ENCODE data around the gene PRDM16.

DNA sequence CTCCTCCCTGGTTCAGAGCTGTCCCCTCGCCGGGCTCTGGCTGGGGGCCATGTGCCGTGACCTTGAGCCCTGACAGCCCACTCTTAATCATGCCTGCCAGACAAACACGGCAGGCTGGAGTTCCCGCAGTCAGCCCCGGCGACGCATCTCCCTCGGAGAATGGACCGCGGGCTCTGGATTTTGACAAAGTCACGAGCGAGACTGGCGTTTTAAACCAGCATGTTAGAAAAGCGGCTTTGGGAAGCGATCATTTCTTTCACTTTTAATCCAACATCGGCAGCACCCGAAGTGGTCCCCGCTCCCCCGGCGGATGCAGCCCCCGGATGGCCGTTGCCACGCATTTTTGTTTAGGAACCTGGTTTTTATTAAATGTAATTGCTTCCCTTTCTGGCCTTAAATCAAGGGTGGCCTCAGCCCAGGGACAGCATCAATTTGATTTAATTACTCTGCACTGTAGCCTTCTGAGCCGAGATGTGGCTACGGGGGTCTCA, 70.9 kb downstream of the PRDM16 start:
- TF ChIP-seq, protein P1, sequence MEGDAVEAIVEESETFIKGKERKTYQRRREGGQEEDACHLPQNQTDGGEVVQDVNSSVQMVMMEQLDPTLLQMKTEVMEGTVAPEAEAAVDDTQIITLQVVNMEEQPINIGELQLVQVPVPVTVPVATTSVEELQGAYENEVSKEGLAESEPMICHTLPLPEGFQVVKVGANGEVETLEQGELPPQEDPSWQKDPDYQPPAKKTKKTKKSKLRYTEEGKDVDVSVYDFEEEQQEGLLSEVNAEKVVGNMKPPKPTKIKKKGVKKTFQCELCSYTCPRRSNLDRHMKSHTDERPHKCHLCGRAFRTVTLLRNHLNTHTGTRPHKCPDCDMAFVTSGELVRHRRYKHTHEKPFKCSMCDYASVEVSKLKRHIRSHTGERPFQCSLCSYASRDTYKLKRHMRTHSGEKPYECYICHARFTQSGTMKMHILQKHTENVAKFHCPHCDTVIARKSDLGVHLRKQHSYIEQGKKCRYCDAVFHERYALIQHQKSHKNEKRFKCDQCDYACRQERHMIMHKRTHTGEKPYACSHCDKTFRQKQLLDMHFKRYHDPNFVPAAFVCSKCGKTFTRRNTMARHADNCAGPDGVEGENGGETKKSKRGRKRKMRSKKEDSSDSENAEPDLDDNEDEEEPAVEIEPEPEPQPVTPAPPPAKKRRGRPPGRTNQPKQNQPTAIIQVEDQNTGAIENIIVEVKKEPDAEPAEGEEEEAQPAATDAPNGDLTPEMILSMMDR (IDR thresholded peaks at IDR 0.05; ENCODE audit: low read length): no peak
- no peak for TF ChIP-seq EZH2 (IDR thresholded peaks at IDR 0.05; ENCODE audit: borderline replicate concordance, low read length)

Measured in OCI-LY1 (cell line).